HG03469 (cell line): ENCODE measurements around the gene PDE4DIP.
"Not testable (repeated sequence)": the region's sequence is repeated elsewhere in the genome, so short reads cannot be mapped to it uniquely, and the experiment has no call there.

Source experiments
- ATAC-seq: cut with Tn5 transposase; IDR thresholded peaks from one replicate; pipeline ENCODE4 v1.9.1; 2021; ENCODE audit warnings: mild to moderate bottlenecking, moderate library complexity, moderate number of reproducible peaks; ENCODE audit not compliant: unreplicated experiment

Gene PDE4DIP

GRCh38 chr1:149018577-149018976, 174.3 kb downstream of the PDE4DIP start:
- not testable (repeated sequence) for ATAC-seq

- not testable (repeated sequence) for ATAC-seq
These were observed 180.1 kb downstream of the PDE4DIP start for GRCh38 chr1:149024327-149024726.

GRCh38 chr1:149033916-149034315, 189.7 kb downstream of the PDE4DIP start:
- ATAC-seq, result not testable (repeated sequence)

- ATAC-seq, result not testable (repeated sequence)
These were observed 198.8 kb downstream of the PDE4DIP start for GRCh38 chr1:149043056-149043455.

DNA sequence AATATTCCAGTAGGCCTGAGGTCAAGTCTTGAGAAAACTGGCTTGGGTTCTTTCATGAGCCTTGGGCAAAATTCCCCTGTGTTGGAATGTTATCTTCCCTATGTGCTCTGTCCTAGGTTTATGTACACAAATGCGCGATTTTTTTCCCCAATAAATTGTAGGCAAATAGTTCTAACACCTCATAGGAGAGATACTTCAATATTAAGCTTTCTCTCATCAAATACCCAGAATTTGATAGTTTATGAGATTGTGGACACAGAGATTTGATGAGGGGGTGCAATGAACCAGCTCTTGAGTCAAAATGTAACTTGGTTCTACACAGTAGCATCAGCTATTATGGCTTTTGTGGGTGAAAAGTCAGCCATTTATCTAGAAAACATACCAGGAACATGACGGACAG, 220.4 kb downstream of the PDE4DIP start:
- not testable (repeated sequence) for ATAC-seq

DNA sequence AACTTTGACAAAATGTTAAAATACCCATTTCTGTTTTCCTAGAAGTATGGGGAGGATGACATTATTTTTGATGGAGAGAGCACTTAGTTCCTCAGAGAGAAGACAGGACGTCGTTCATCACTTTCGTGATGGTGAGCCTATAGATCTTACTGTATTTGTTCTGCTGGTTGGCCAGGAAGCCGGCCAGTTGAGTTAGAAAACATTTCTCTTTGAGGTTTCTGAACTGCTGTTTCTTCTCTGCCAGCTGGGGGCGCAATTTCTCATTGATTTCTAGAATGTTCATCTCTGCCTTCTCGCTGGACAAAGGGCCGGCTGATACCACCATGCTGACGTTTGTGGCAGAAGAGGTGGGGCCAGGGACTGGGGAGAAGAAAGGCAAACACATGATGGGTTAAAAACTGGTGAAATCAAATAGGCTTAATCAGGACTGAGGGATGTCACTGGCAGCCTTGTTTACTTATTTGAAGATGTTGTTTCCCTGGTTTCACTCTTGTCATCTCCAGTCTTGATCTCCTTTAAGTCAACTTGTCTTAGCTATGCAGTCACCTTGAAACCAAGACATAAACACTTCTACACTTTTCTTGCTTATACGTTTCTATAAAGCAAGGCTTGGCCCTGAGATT, 231.4 kb downstream of the PDE4DIP start:
- not testable (repeated sequence) for ATAC-seq
